GM18519 (cell line): ENCODE data around the gene AGAP1.

Source experiments
- ATAC-seq: cut with Tn5 transposase; IDR thresholded peaks from one replicate; pipeline ENCODE4 v1.9.1; 2021; ENCODE audit warnings: mild to moderate bottlenecking, moderate library complexity; ENCODE audit not compliant: unreplicated experiment, low FRiP score

Gene AGAP1

GRCh38 chr2:235563056-235563910, 69.4 kb downstream of the AGAP1 start:
- no peak for ATAC-seq

GRCh38 chr2:235564066-235564465, 70.2 kb downstream of the AGAP1 start:
- ATAC-seq, result no peak

- no peak for ATAC-seq
These were observed 71.2 kb downstream of the AGAP1 start for GRCh38 chr2:235564884-235565530.

GRCh38 chr2:235566415-235566814, 72.6 kb downstream of the AGAP1 start:
- ATAC-seq, result no peak

- no peak for ATAC-seq
These were observed 73.2 kb downstream of the AGAP1 start for GRCh38 chr2:235566931-235567495.

GRCh38 chr2:235567842-235568241, 74.0 kb downstream of the AGAP1 start:
- no peak for ATAC-seq

- no peak for ATAC-seq
These were observed 74.6 kb downstream of the AGAP1 start for GRCh38 chr2:235568431-235568830.

GRCh38 chr2:235569837-235570236, 76.0 kb downstream of the AGAP1 start:
- ATAC-seq, result no peak

GRCh38 chr2:235570256-235570655, 76.4 kb downstream of the AGAP1 start:
- ATAC-seq, result no peak

- no peak for ATAC-seq
These were observed 77.3 kb downstream of the AGAP1 start for GRCh38 chr2:235570966-235571692.

- no peak for ATAC-seq
These were observed 78.7 kb downstream of the AGAP1 start for GRCh38 chr2:235572592-235572991.

- ATAC-seq, result no peak
These were observed 79.7 kb downstream of the AGAP1 start for GRCh38 chr2:235573331-235574221.

GRCh38 chr2:235575431-235575830, 81.6 kb downstream of the AGAP1 start:
- no peak for ATAC-seq

GRCh38 chr2:235575904-235576303, 82.1 kb downstream of the AGAP1 start:
- no peak for ATAC-seq

GRCh38 chr2:235576337-235576910, 82.6 kb downstream of the AGAP1 start:
- no peak for ATAC-seq

- ATAC-seq, result no peak
These were observed 83.8 kb downstream of the AGAP1 start for GRCh38 chr2:235577404-235578330.

GRCh38 chr2:235579128-235579527, 85.3 kb downstream of the AGAP1 start:
- ATAC-seq, result no peak

GRCh38 chr2:235580426-235581157, 86.7 kb downstream of the AGAP1 start:
- ATAC-seq, result no peak
